HepG2 (cell line): ENCODE results near the gene S1PR3. TPM values are rescaled to one million over a fixed set of nuclear protein-coding genes. Genes with fewer than 3 reads are reported as not detected.

Experiments used
- ATAC-seq: fragments of 200-7000 bp; cut with Tn5 transposase; 3 replicates; pipeline ENCODE4 v1.9.1; 2020; ENCODE audit warnings: mild to moderate bottlenecking, moderate library complexity
- BruUV-seq: library from RNA; stranded (reverse); fragments of 400-500 nt; replicated peaks from 2 replicates; lab custom pipeline; 2021; lab: Mats Ljungman, UMichigan
- CTCF ChIA-PET: fragments of 300-600 bp; formaldehyde crosslinking; extraction: SDS; loops from one replicate; lab custom pipeline; 2021; ENCODE audit warnings: low total read pairs, inconsistent platforms, low intra/inter-chr PET ratio; lab: Yijun Ruan, JAX
- POLR2A ChIA-PET: fragments of 350-600 bp; sonication (Branson Sonifier 250); formaldehyde crosslinking; loops from one replicate; lab custom pipeline; 2020; ENCODE audit warnings: antibody characterized with exemption, inconsistent platforms; lab: Yijun Ruan, JAX
- DNase-seq: peaks from one replicate; pipeline ENCODE4 v3.0.0-alpha.2; 2015; ENCODE audit warnings: low spot score
- FAIRE-seq: peaks from 3 replicates; lab custom pipeline; 2011; peaks lifted over from hg19 to GRCh38; lab: Jason Lieb, UNC
- H2AFZ ChIP-seq: one replicate; pipeline ENCODE4 v1.6.1; 2011; ENCODE audit warnings: low read length, inconsistent platforms
- H3K27ac ChIP-seq: fragments of 300-600 bp; 3 replicates; pipeline ENCODE4 v1.8.0; 2011; ENCODE audit warnings: mixed run types, mild to moderate bottlenecking, mixed read lengths, low read length, inconsistent platforms; ENCODE audit not compliant: insufficient read depth; ENCODE audit errors: extremely low read length
- H3K27me3 ChIP-seq, 2 experiments: fragments of 200-600 bp in 1 of 2; 2 replicates in 1 of 2; 3 replicates in 1 of 2; pipeline versions ENCODE4 v1.6.0 to v1.8.0; 2011; ENCODE audit warnings: low read length in 2 of 2, mild to moderate bottlenecking in 2 of 2, moderate library complexity in 2 of 2, inconsistent platforms in 1 of 2; ENCODE audit not compliant: insufficient read depth in 2 of 2, control insufficient read depth in 1 of 2
- H3K36me3 ChIP-seq, 2 experiments: fragments of 200-600 bp in 1 of 2; replicated peaks in 1 of 2; 2 replicates in 1 of 2; 3 replicates in 1 of 2; pipeline versions ENCODE4 v1.5.1 to v1.8.0; 2011; ENCODE audit warnings: low read length in 2 of 2, inconsistent platforms in 1 of 2; ENCODE audit not compliant: insufficient read depth in 2 of 2, control insufficient read depth in 1 of 2
- H3K4me1 ChIP-seq: 2 replicates; pipeline ENCODE4 v1.5.1; 2012; ENCODE audit warnings: low read length, inconsistent platforms; ENCODE audit not compliant: insufficient read depth
- H3K4me2 ChIP-seq: 2 replicates; pipeline ENCODE4 v1.6.0; 2011; ENCODE audit warnings: low read depth, low read length, inconsistent platforms
- H3K4me3 ChIP-seq, 3 experiments: fragments of 200-600 bp in 1 of 3; sonication (generic), shearing (Covaris generic) in 1 of 3; replicated peaks in 1 of 3; 2 replicates each; pipeline ENCODE4 v1.5.1; 2011 to 2016; ENCODE audit warnings: low read length in 3 of 3, inconsistent platforms in 2 of 3, low read depth in 2 of 3, mild to moderate bottlenecking in 2 of 3, control low read depth in 1 of 3, mixed read lengths in 1 of 3; ENCODE audit not compliant: insufficient read depth in 1 of 3
- H3K79me2 ChIP-seq: one replicate; pipeline ENCODE4 v1.6.1; 2011; ENCODE audit warnings: low read length, inconsistent platforms; ENCODE audit not compliant: insufficient read depth
- H3K9ac ChIP-seq: 2 replicates; pipeline ENCODE4 v1.6.0; 2011; ENCODE audit warnings: mild to moderate bottlenecking, low read depth, low read length, inconsistent platforms; ENCODE audit not compliant: insufficient read depth
- H3K9me3 ChIP-seq: 2 replicates; pipeline ENCODE4 v1.5.1; 2012; ENCODE audit warnings: mild to moderate bottlenecking, low read length
- H4K20me1 ChIP-seq: 2 replicates; pipeline ENCODE4 v1.6.0; 2011; ENCODE audit warnings: inconsistent platforms, mild to moderate bottlenecking, low read length, moderate library complexity; ENCODE audit not compliant: insufficient read depth
- AGO1 ChIP-seq: fragments of 200-400 bp; formaldehyde crosslinking; IDR thresholded peaks from 2 replicates; pipeline ENCODE4 v1.6.1; 2017; ENCODE audit warnings: mild to moderate bottlenecking, low read depth, low read length, moderate library complexity; ENCODE audit not compliant: poor library complexity, severe bottlenecking
- CBX1 ChIP-seq: IDR thresholded peaks from one replicate; pipeline ENCODE4 v1.6.1; 2016; ENCODE audit warnings: antibody characterized with exemption, low read depth
- DMAP1 ChIP-seq: IDR thresholded peaks from 2 replicates; pipeline ENCODE4 v1.6.1; 2016
- HDAC1 ChIP-seq: sonication (generic); formaldehyde crosslinking; IDR thresholded peaks from 2 replicates; pipeline ENCODE4 v1.5.1; 2020; ENCODE audit warnings: mild to moderate bottlenecking, missing genetic modification reagents
- KIAA2018 ChIP-seq: sonication (generic); formaldehyde crosslinking; IDR thresholded peaks from 2 replicates; pipeline ENCODE4 v1.5.0; 2020; ENCODE audit warnings: mild to moderate bottlenecking, missing genetic modification reagents, borderline replicate concordance
- MEIS2 ChIP-seq: sonication (generic); formaldehyde crosslinking; IDR thresholded peaks from 2 replicates; pipeline ENCODE4 v1.9.0; 2021; ENCODE audit warnings: mild to moderate bottlenecking, missing genetic modification reagents
- MXI1 ChIP-seq: IDR thresholded peaks from 3 replicates; pipeline ENCODE4 v1.6.1; 2012; ENCODE audit warnings: low read depth, low read length, inconsistent platforms, borderline replicate concordance
- NONO ChIP-seq, 2 experiments: fragments of 450-650 bp in 1 of 2; sonication (generic) in 1 of 2; formaldehyde crosslinking in 1 of 2; IDR thresholded peaks in 1 of 2; conservative IDR thresholded peaks in 1 of 2; 2 replicates each; pipeline versions ENCODE4 v1.6.1 to v1.8.0; 2017 to 2022; ENCODE audit warnings: mild to moderate bottlenecking in 1 of 2, missing genetic modification reagents in 1 of 2, moderate library complexity in 1 of 2
- ZFP90 ChIP-seq: sonication (generic); formaldehyde crosslinking; IDR thresholded peaks from 2 replicates; pipeline ENCODE4 v1.8.0; 2022; ENCODE audit warnings: missing genetic modification reagents, mild to moderate bottlenecking, inconsistent platforms, borderline replicate concordance
- ZNF230 ChIP-seq: sonication (generic); formaldehyde crosslinking; IDR thresholded peaks from 2 replicates; pipeline ENCODE4 v1.4.0; 2020; ENCODE audit warnings: mild to moderate bottlenecking, missing genetic modification reagents
- ZNF33B ChIP-seq: sonication (generic); formaldehyde crosslinking; IDR thresholded peaks from 2 replicates; pipeline ENCODE4 v1.5.1; 2020; ENCODE audit warnings: mild to moderate bottlenecking, missing genetic modification reagents
- ZNF34 ChIP-seq: sonication (generic); formaldehyde crosslinking; IDR thresholded peaks from 2 replicates; pipeline ENCODE4 v1.4.0; 2020; ENCODE audit warnings: mild to moderate bottlenecking, missing genetic modification reagents, borderline replicate concordance
- ZNF430 ChIP-seq: sonication (generic); formaldehyde crosslinking; IDR thresholded peaks from 2 replicates; pipeline ENCODE4 v1.9.0; 2021; ENCODE audit warnings: mild to moderate bottlenecking, missing genetic modification reagents
- ZNF672 ChIP-seq: sonication (generic); formaldehyde crosslinking; IDR thresholded peaks from 2 replicates; pipeline ENCODE4 v1.8.1; 2022; ENCODE audit warnings: missing genetic modification reagents
- WGBS: methylation state at CpG from one replicate; pipeline ENCODE4 v1.1.6; 2017; ENCODE audit warnings: low lambda C conversion rate; 5-methylcytosine and 5-hydroxymethylcytosine counted together
- in situ Hi-C: cut with HindIII; loops from 2 replicates; pipeline ENCODE4 v1.10.0; 2017; ENCODE audit warnings: low pct_unique_long_range_greater_than_20kb; ENCODE audit not compliant: extremely low pct_ligation_motif_present
- intact Hi-C: fragments of 100-400 bp; cut with micrococcal nuclease; formaldehyde crosslinking; loops from one replicate; pipeline ENCODE4 v1.10.0; 2022; ENCODE audit not compliant: unreplicated experiment
- polyA plus RNA-seq, 8 experiments: library from polyadenylated mRNA; depleted of rRNA in 3 of 8; stranded (reverse) in 7 of 8; unstranded in 1 of 8; fragments of >200 nt; fragmentation: Illumina TruSeq in 4 of 8; extraction: Trizol in 4 of 8; gene quantifications; 2 replicates each; pipeline versions ENCODE4 v1.2.1 to v1.2.3, GENCODE V29; 2011 to 2016; ENCODE audit warnings: low read depth in 4 of 8, missing spikeins in 1 of 8, mixed read lengths in 1 of 8; ENCODE audit not compliant: insufficient read depth in 1 of 8
- total RNA-seq, 5 experiments: library from RNA; depleted of rRNA; stranded (reverse); fragments of >200 nt; fragmentation: Illumina TruSeq; extraction: Trizol; gene quantifications; 2 replicates each; pipeline ENCODE4 v1.2.3, GENCODE V29; 2016; ENCODE audit warnings: low read depth in 1 of 5

Gene S1PR3
- total and polyA plus RNA-seq, 2 of the 13 experiments (the other 11 are each of a cell fraction or from before 2014, with no cell fraction given): 0.02 TPM; not detected in 1

- Histone ChIP-seq H3K4me1 (0 out of 2 replicates have a peak, but pooled peaks cover 6% of the 10 kb centered on the region), H3K27me3 (no peaks in the 10 kb centered on the region; a peak in 1 of 5 replicates), H3K27ac (no peak overlapping the region), H3K79me2 (no peaks in the 10 kb centered on the region), H4K20me1 (no peaks in the 10 kb centered on the region), H2AFZ (no peak overlapping the region), H3K9ac (no peak overlapping the region), H3K4me2 (peak overlapping the region; percentile 30; the same call in 1 of the 2 replicates), H3K4me3 (no peak overlapping the region), H3K9me3 (no peaks in the 10 kb centered on the region), H3K36me3 (no peaks in the 10 kb centered on the region)
- intact Hi-C loops (no loop called here), in situ Hi-C loops (no loop called here)
- ATAC-seq: peak; percentile 57
- BruUV-seq: no TSS peak
- FAIRE-seq: no peak
- DNase-seq: peak; percentile 5
- ChIA-PET CTCF (no interaction called here), POLR2A (no interaction called here)
- WGBS: 35% methylated on average over 5 of the region's 6 CpGs
- TF ChIP-seq DMAP1: no peak
- no peak for TF ChIP-seq MEIS2
- TF ChIP-seq MXI1: no peak
- TF ChIP-seq KIAA2018: no peak
- TF ChIP-seq CBX1: no peak
- no peak for TF ChIP-seq ZNF230 (CRISPR knock-in tag)
- TF ChIP-seq ZFP90 (CRISPR knock-in tag): no peak
- no peak for TF ChIP-seq ZNF672 (CRISPR knock-in tag)
- TF ChIP-seq ZNF430 (CRISPR knock-in tag): no peak
- TF ChIP-seq ZNF33B (CRISPR knock-in tag): no peak
- no peak for TF ChIP-seq HDAC1
- no peak for TF ChIP-seq NONO (IDR thresholded peaks at IDR 0.05)
- TF ChIP-seq NONO (CRISPR knock-in tag; conservative IDR thresholded peaks at IDR 0.05): no peak
- no peak for TF ChIP-seq ZNF34
- no peak for TF ChIP-seq AGO1
These were observed 37.8 kb upstream of the S1PR3 start for GRCh38 chr9:88953381-88954029.
